ENCODE results near the gene CKLF.

The CKLF gene

DNA sequence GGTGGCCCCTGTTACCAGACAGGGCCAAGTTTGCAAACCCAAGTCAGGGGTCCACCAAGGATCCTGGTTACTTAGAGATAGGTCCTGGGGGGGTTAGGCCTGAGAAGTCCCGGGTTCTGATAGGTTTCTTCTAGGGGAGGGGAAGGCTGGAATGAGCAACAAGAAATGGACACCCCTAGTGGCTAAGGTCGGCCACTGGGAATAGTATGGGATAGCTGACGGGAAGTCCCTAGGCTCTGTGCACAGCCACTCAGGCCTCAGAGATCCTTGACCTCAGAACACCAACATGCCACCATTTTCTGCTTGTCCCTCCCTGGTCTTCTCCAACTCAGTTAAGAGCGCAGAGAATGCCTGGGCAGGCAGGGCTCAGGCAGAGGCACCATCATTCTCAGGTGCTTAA lies 15.9 kb upstream of the CKLF start:
- Histone ChIP-seq H3K27ac (ENCODE audit: low read depth, low read length) (no peak overlapping the region), H3K36me3 (ENCODE audit: control insufficient read depth, low read length) (no peaks in the 10 kb centered on the region), H3K4me2 (ENCODE audit: low read length) (no peak overlapping the region), H3K4me1 (ENCODE audit: control insufficient read depth, low read length) (peaks cover 22% of the 10 kb centered on the region), H3K79me2 (ENCODE audit: control insufficient read depth, low read length) (no peaks in the 10 kb centered on the region), H3F3A (ENCODE audit: control insufficient read depth, insufficient read depth) (no peaks in the 10 kb centered on the region; the same call in 1 of the 2 replicates), H3K27me3 (ENCODE audit: control insufficient read depth, low read length) (no peaks in the 10 kb centered on the region), H3K9me2 (replicated peaks; ENCODE audit: control insufficient read depth, low read length) (no peaks in the 10 kb centered on the region), H3K4me3 (ENCODE audit: low read length) (no peak overlapping the region), H4K20me1 (ENCODE audit: control insufficient read depth, insufficient read depth, low read depth, low read length) (no peaks in the 10 kb centered on the region), H3K9me3 (ENCODE audit: control insufficient read depth, insufficient read depth, low read length) (no peaks in the 10 kb centered on the region)
- no peak for TF ChIP-seq EZH2phosphoT487 (IDR thresholded peaks at IDR 0.05; ENCODE audit: borderline replicate concordance, low read length)
- TF ChIP-seq, protein P1, sequence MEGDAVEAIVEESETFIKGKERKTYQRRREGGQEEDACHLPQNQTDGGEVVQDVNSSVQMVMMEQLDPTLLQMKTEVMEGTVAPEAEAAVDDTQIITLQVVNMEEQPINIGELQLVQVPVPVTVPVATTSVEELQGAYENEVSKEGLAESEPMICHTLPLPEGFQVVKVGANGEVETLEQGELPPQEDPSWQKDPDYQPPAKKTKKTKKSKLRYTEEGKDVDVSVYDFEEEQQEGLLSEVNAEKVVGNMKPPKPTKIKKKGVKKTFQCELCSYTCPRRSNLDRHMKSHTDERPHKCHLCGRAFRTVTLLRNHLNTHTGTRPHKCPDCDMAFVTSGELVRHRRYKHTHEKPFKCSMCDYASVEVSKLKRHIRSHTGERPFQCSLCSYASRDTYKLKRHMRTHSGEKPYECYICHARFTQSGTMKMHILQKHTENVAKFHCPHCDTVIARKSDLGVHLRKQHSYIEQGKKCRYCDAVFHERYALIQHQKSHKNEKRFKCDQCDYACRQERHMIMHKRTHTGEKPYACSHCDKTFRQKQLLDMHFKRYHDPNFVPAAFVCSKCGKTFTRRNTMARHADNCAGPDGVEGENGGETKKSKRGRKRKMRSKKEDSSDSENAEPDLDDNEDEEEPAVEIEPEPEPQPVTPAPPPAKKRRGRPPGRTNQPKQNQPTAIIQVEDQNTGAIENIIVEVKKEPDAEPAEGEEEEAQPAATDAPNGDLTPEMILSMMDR (IDR thresholded peaks at IDR 0.05; ENCODE audit: low read depth, low read length, poor library complexity, severe bottlenecking) = no peak

DNA sequence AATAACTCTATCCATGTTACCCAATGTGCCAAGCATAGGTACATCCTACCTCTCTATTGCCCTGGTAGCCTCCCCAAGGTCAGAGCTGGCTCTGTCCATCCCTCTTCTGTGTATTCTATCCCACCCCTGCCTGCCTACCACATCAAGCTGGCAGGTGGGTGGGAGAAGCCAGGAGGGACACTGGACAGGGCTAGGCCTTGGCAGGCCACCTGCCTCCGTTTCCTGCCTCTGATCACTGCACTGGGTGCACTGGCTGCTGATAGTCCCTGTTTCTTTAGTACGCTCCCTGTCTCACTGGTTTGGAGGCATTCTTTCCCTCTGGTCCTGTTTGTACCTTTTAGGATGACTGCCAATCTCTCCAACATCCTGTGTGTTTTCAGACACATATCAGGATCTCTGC lies 15.1 kb upstream of the CKLF start:
- no peaks in the 10 kb centered on the region for H3K9me2 ChIP-seq (replicated peaks; ENCODE audit: control insufficient read depth, low read length)
- no peaks in the 10 kb centered on the region for H3K9me3 ChIP-seq (ENCODE audit: control insufficient read depth, insufficient read depth, low read length)
- H4K20me1 ChIP-seq (ENCODE audit: control insufficient read depth, insufficient read depth, low read depth, low read length) = no peaks in the 10 kb centered on the region
- H3K36me3 ChIP-seq (ENCODE audit: control insufficient read depth, low read length) = no peaks in the 10 kb centered on the region
- no peaks in the 10 kb centered on the region for H3K27me3 ChIP-seq (ENCODE audit: control insufficient read depth, low read length)
- no peak overlapping the region for H3K4me2 ChIP-seq (ENCODE audit: low read length)
- H3K4me1 ChIP-seq (ENCODE audit: control insufficient read depth, low read length) = peaks cover 22% of the 10 kb centered on the region
- no peak overlapping the region for H3K4me3 ChIP-seq (ENCODE audit: low read length)
- H3K27ac ChIP-seq (ENCODE audit: low read depth, low read length) = no peak overlapping the region
- TF ChIP-seq, protein P1 (IDR thresholded peaks at IDR 0.05; ENCODE audit: low read depth, low read length, poor library complexity, severe bottlenecking) = no peak
- no peak for TF ChIP-seq EZH2phosphoT487 (IDR thresholded peaks at IDR 0.05; ENCODE audit: borderline replicate concordance, low read length)
- H3K79me2 ChIP-seq (ENCODE audit: control insufficient read depth, low read length) = no peaks in the 10 kb centered on the region
- no peaks in the 10 kb centered on the region; the same call in 1 of the 2 replicates for H3F3A ChIP-seq (ENCODE audit: control insufficient read depth, insufficient read depth)

DNA sequence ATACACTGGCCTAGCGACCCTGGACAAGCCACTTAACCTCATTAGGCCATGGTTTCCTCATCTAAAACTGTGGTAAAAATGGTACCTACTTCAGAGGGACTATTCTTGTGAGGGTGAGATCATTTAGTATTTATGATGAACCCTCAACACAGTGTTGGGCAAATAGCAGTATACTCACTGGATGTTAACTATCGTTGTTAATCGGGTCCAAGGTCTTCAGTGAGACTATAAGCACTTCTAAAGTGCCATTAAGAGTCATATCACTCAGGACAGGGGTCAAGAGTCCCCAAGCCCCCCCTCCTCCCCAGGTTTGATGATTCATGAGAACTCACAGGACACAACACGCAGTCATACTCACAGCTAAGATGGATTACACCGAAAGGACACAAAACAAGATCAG lies 13.5 kb upstream of the CKLF start:
- no peak overlapping the region for H3K27ac ChIP-seq (ENCODE audit: low read depth, low read length)
- H3K36me3 ChIP-seq (ENCODE audit: control insufficient read depth, low read length) = no peaks in the 10 kb centered on the region
- TF ChIP-seq EZH2phosphoT487 (IDR thresholded peaks at IDR 0.05; ENCODE audit: borderline replicate concordance, low read length) = no peak
- TF ChIP-seq, protein P1 (IDR thresholded peaks at IDR 0.05; ENCODE audit: low read depth, low read length, poor library complexity, severe bottlenecking) = no peak
- no peak overlapping the region for H3K4me3 ChIP-seq (ENCODE audit: low read length)
- H3F3A ChIP-seq (ENCODE audit: control insufficient read depth, insufficient read depth) = peaks cover under 1% of the 10 kb centered on the region
- H3K4me1 ChIP-seq (ENCODE audit: control insufficient read depth, low read length) = peaks cover 30% of the 10 kb centered on the region
- H3K27me3 ChIP-seq (ENCODE audit: control insufficient read depth, low read length) = no peaks in the 10 kb centered on the region
- H3K9me3 ChIP-seq (ENCODE audit: control insufficient read depth, insufficient read depth, low read length) = no peaks in the 10 kb centered on the region
- no peaks in the 10 kb centered on the region for H3K79me2 ChIP-seq (ENCODE audit: control insufficient read depth, low read length)
- no peak overlapping the region for H3K4me2 ChIP-seq (ENCODE audit: low read length)
- no peaks in the 10 kb centered on the region for H4K20me1 ChIP-seq (ENCODE audit: control insufficient read depth, insufficient read depth, low read depth, low read length)
- H3K9me2 ChIP-seq (replicated peaks; ENCODE audit: control insufficient read depth, low read length) = no peaks in the 10 kb centered on the region
